Subcutaneous adipose tissue (tissue), 4 donors: ENCODE results near the gene JADE3. TPM values are rescaled to one million over a fixed set of nuclear protein-coding genes. Genes with fewer than 3 reads are reported as not detected.

Experiments
- small RNA-seq: library from RNA; depleted of rRNA; stranded (forward); fragments of <200 nt; gene quantifications from one replicate; pipeline ENCODE3, GENCODE V24; 2016
- total RNA-seq, 4 donors: library from RNA; depleted of rRNA; stranded (reverse); fragments of >200 nt; gene quantifications; one replicate each; pipeline ENCODE4 v1.1.0, GENCODE V29; 2016
- TF ChIP-seq, protein P1 (sequence below): fragments of 450-650 bp; IDR thresholded peaks from one replicate; pipeline ENCODE4 v1.5.1; 2016; ENCODE audit warnings: low read depth, mild to moderate bottlenecking, control low read depth, antibody characterized with exemption, moderate library complexity

The JADE3 gene
- total RNA-seq, 4 donors from 2014 or later, result 6.8 to 8.3 (median 8.1) TPM

GRCh38 chrX:47093860-47094259, 181.6 kb downstream of the JADE3 start:
- TF ChIP-seq, protein P1, sequence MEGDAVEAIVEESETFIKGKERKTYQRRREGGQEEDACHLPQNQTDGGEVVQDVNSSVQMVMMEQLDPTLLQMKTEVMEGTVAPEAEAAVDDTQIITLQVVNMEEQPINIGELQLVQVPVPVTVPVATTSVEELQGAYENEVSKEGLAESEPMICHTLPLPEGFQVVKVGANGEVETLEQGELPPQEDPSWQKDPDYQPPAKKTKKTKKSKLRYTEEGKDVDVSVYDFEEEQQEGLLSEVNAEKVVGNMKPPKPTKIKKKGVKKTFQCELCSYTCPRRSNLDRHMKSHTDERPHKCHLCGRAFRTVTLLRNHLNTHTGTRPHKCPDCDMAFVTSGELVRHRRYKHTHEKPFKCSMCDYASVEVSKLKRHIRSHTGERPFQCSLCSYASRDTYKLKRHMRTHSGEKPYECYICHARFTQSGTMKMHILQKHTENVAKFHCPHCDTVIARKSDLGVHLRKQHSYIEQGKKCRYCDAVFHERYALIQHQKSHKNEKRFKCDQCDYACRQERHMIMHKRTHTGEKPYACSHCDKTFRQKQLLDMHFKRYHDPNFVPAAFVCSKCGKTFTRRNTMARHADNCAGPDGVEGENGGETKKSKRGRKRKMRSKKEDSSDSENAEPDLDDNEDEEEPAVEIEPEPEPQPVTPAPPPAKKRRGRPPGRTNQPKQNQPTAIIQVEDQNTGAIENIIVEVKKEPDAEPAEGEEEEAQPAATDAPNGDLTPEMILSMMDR, result no peak

- TF ChIP-seq, protein P1, result no peak
These were observed 184.8 kb downstream of the JADE3 start for GRCh38 chrX:47097018-47097417.

DNA sequence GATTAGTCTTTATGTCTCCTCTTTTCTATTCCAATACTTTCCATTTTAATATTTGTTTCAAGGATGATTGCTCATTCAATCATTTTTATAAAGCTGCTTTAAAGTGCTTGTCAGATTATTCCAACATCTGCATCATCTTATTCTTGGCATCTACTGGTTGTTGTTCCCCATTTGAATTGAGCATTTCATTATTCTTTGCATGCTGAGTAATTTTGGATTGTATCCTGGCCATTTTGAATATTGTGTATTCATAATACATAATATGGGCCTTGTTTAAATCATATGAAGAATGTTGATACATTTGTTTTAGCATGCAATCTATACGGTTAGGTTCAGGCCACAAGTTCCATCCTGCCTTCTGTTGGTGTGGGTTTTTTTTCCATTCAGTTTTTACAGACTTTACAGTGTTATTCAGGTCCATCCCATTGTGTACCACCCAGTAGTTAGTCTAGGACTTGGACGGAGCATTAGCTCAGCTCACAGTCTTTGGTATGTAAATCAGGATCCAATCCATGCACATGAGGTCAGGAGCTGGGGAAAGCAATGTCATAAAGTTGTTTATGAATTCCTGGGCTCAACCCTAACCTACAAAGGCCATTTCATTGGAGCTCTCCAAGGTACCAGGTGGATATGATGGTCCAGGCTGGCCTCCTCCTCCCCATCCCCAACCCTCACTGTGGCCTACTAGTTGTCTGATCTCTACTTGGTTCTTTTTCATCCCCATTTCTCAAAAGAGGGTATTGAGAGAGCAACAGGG, 186.3 kb downstream of the JADE3 start:
- TF ChIP-seq, protein P1, result no peak

DNA sequence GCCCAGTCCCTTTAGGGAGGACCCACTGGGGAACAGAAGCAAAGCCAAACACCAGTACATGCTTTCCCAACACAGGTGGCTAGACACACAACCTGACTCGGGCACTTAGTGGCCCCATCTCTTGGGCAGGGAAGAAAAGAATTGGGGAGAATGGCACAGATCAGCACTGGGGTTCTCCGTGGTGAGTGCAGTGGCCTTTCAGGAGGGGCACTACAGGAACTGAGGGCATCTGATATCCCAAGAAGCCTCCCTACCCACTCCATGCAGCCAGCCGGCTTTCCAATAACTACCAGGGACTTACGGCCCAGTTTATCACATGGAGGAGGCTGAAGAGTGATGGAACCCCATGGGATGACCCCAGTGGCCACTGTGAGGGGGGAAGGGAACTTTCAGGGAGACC, 189.0 kb downstream of the JADE3 start:
- TF ChIP-seq, protein P1, result no peak

Small RNA genes lying within 50 kb of the gene (small RNA-seq; reads per million reads assigned to genes)
- not detected for gene RNU6-1189P

Other genes starting within 250 kb of the JADE3 start
- 10 to 100 TPM in 1 of 4 donors, 1 to 10 TPM in 3; 1.5 to 15.5 (median 4.5) TPM for gene SLC9A7, start 153.3 kb upstream of the JADE3 start, total RNA-seq
- 10 to 100 TPM in 3 of 4 donors, 1 to 10 TPM in 1; 8.9 to 21.4 (median 15.5) TPM for gene RP2, start 75.4 kb upstream of the JADE3 start, total RNA-seq
- 1 to 10 TPM; 2.0 to 6.4 (median 4.0) TPM for gene RGN, start 166.0 kb downstream of the JADE3 start, total RNA-seq
- 10 to 100 TPM; 44.5 to 60.2 (median 52.5) TPM for gene NDUFB11, start 232.3 kb downstream of the JADE3 start, total RNA-seq
- gene RBM10, start 232.8 kb downstream of the JADE3 start, total RNA-seq, result 10 to 100 TPM; 15.8 to 22.9 (median 19.6) TPM